B cell (primary cell): ENCODE measurements around the gene PRRC2A. TPM values are rescaled to one million over a fixed set of nuclear protein-coding genes. Genes with fewer than 3 reads are reported as not detected.
"Not testable (repeated sequence)": the region's sequence is repeated elsewhere in the genome, so short reads cannot be mapped to it uniquely, and the experiment has no call there.

ENCODE experiments used
- ATAC-seq: fragments of 200-7000 bp; cut with Tn5 transposase; one replicate; pipeline ENCODE4 v1.10.0; 2021; ENCODE audit warnings: low read depth, mild to moderate bottlenecking, moderate number of reproducible peaks, moderate library complexity
- CTCF ChIA-PET: fragments of 350-600 bp; sonication (Branson Sonifier 250); formaldehyde crosslinking; loops from one replicate; lab custom pipeline; 2021; ENCODE audit warnings: antibody characterized with exemption, inconsistent platforms; lab: Charles Lee
- POLR2A ChIA-PET: fragments of 350-600 bp; sonication (Branson Sonifier 250); formaldehyde crosslinking; loops from one replicate; lab custom pipeline; 2021; ENCODE audit warnings: antibody characterized with exemption; lab: Charles Lee
- DNase-seq: peaks from one replicate; pipeline ENCODE4 v3.0.0; 2013
- H2AFZ ChIP-seq: 2 replicates; pipeline ENCODE4 v1.6.1; 2012; ENCODE audit warnings: mild to moderate bottlenecking, low read depth, low read length; ENCODE audit not compliant: insufficient read depth, poor library complexity, severe bottlenecking
- H3K27ac ChIP-seq, 2 donors: 1 replicate in 1 of 2; 2 replicates in 1 of 2; pipeline ENCODE4 v1.5.1; 2012 to 2013; ENCODE audit warnings: low read length in 2 of 2, mild to moderate bottlenecking in 2 of 2, moderate library complexity in 1 of 2
- H3K27me3 ChIP-seq, 4 experiments: fragments of 200-600 bp in 1 of 4; sonication (generic) in 1 of 4; replicated peaks in 1 of 4; 1 replicate in 2 of 4; 2 replicates in 2 of 4; pipeline versions ENCODE4 v1.6.1 to v1.7.0; 2013 to 2016; ENCODE audit warnings: low read length in 3 of 4, mild to moderate bottlenecking in 2 of 4, mixed read lengths in 1 of 4, moderate library complexity in 1 of 4; ENCODE audit not compliant: insufficient read depth in 4 of 4, control insufficient read depth in 3 of 4; ENCODE audit errors: control extremely low read depth in 1 of 4
- H3K36me3 ChIP-seq, 2 experiments: replicated peaks in 1 of 2; 1 replicate in 1 of 2; 2 replicates in 1 of 2; pipeline versions ENCODE4 v1.6.1 to v1.7.1; 2013; ENCODE audit warnings: low read length in 1 of 2; ENCODE audit not compliant: insufficient read depth in 2 of 2, control insufficient read depth in 1 of 2; ENCODE audit errors: control extremely low read depth in 1 of 2, extremely low read depth in 1 of 2
- H3K4me1 ChIP-seq, 2 donors: fragments of 200-600 bp in 1 of 2; sonication (generic) in 1 of 2; 1 replicate in 1 of 2; 2 replicates in 1 of 2; pipeline versions ENCODE4 v1.5.1 to v1.6.1; 2013 to 2017; ENCODE audit warnings: low read length in 2 of 2; ENCODE audit not compliant: control insufficient read depth in 2 of 2, insufficient read depth in 2 of 2
- H3K4me2 ChIP-seq: replicated peaks from 2 replicates; pipeline ENCODE3; 2012; ENCODE audit warnings: mild to moderate bottlenecking, low read depth, low read length; ENCODE audit not compliant: poor library complexity, severe bottlenecking
- H3K4me3 ChIP-seq, 5 experiments: fragments of 200-600 bp in 1 of 5; sonication (generic) in 1 of 5; 1 replicate in 3 of 5; 2 replicates in 2 of 5; pipeline versions ENCODE4 v1.5.1 to v1.7.0; 2011 to 2016; ENCODE audit warnings: low read length in 4 of 5, mild to moderate bottlenecking in 4 of 5, low read depth in 2 of 5, control low read depth in 1 of 5, moderate library complexity in 1 of 5; ENCODE audit not compliant: insufficient read depth in 1 of 5; ENCODE audit errors: control extremely low read depth in 1 of 5, extremely low read depth in 1 of 5
- H3K79me2 ChIP-seq: fragments of 200-600 bp; sonication (generic); one replicate; pipeline ENCODE4 v1.6.0; 2016; ENCODE audit warnings: low read length; ENCODE audit not compliant: control insufficient read depth, insufficient read depth
- H3K9ac ChIP-seq: fragments of 200-600 bp; sonication (generic); 2 replicates; pipeline ENCODE4 v1.6.1; 2017; ENCODE audit warnings: mild to moderate bottlenecking, low read length, moderate library complexity
- H3K9me3 ChIP-seq, 3 donors: one replicate each; pipeline versions ENCODE4 v1.6.1 to v1.7.1; 2013; ENCODE audit warnings: low read length in 2 of 3; ENCODE audit not compliant: control insufficient read depth in 2 of 3, insufficient read depth in 1 of 3; ENCODE audit errors: control extremely low read depth in 1 of 3
- H4K20me1 ChIP-seq: 2 replicates; pipeline ENCODE4 v1.6.0; 2012; ENCODE audit warnings: mild to moderate bottlenecking, low read length; ENCODE audit not compliant: insufficient read depth, control insufficient read depth, poor library complexity, severe bottlenecking
- H3K27ac Mint-ChIP-seq: one replicate; pipeline ENCODE4 v1.8.0; 2021; ENCODE audit warnings: mixed read lengths
- H3K27me3 Mint-ChIP-seq: one replicate; pipeline ENCODE4 v1.8.0; 2021; ENCODE audit warnings: mixed read lengths
- H3K4me1 Mint-ChIP-seq: one replicate; pipeline ENCODE4 v1.8.0; 2021; ENCODE audit warnings: mixed read lengths
- H3K4me3 Mint-ChIP-seq: one replicate; pipeline ENCODE4 v1.8.0; 2021; ENCODE audit warnings: mixed read lengths
- H3K9me3 Mint-ChIP-seq: one replicate; pipeline ENCODE4 v1.8.0; 2022; ENCODE audit warnings: mixed read lengths; ENCODE audit not compliant: insufficient read depth
- EZH2 ChIP-seq: IDR thresholded peaks from 2 replicates; pipeline ENCODE4 v1.6.1; 2012; ENCODE audit warnings: borderline replicate concordance, low read depth, mild to moderate bottlenecking, moderate library complexity, low read length; ENCODE audit not compliant: insufficient read depth, poor library complexity, severe bottlenecking
- WGBS: methylation state at CpG from one replicate; pipeline ENCODE4 v1.1.5; 2013; ENCODE audit warnings: missing lambda C conversion rate; ENCODE audit not compliant: insufficient coverage; 5-methylcytosine and 5-hydroxymethylcytosine counted together
- intact Hi-C: fragments of 100-400 bp; cut with micrococcal nuclease; formaldehyde crosslinking; loops from one replicate; pipeline ENCODE4 v1.10.0; 2022
- polyA plus RNA-seq: library from polyadenylated mRNA; depleted of rRNA; stranded (reverse); fragments of >200 nt; gene quantifications from 2 replicates; pipeline ENCODE4 v1.2.3, GENCODE V29; 2012
- total RNA-seq, 2 donors: library from RNA; stranded (reverse); fragments of 120-200 nt in 1 of 2; gene quantifications; 1 replicate in 1 of 2; 2 replicates in 1 of 2; pipeline versions ENCODE4 v1.2.3 to v1.2.4, GENCODE V29; 2013 to 2022
- TF ChIP-seq, protein P1 (sequence below): fragments of 200-600 bp; IDR thresholded peaks from one replicate; pipeline ENCODE4 v1.8.0; 2022; ENCODE audit warnings: antibody characterized with exemption, mild to moderate bottlenecking

Gene PRRC2A
- total and polyA plus RNA-seq, 2 donors (not counting 1 experiment from before 2014, with no cell fraction given), result 153 to 265 TPM

DNA sequence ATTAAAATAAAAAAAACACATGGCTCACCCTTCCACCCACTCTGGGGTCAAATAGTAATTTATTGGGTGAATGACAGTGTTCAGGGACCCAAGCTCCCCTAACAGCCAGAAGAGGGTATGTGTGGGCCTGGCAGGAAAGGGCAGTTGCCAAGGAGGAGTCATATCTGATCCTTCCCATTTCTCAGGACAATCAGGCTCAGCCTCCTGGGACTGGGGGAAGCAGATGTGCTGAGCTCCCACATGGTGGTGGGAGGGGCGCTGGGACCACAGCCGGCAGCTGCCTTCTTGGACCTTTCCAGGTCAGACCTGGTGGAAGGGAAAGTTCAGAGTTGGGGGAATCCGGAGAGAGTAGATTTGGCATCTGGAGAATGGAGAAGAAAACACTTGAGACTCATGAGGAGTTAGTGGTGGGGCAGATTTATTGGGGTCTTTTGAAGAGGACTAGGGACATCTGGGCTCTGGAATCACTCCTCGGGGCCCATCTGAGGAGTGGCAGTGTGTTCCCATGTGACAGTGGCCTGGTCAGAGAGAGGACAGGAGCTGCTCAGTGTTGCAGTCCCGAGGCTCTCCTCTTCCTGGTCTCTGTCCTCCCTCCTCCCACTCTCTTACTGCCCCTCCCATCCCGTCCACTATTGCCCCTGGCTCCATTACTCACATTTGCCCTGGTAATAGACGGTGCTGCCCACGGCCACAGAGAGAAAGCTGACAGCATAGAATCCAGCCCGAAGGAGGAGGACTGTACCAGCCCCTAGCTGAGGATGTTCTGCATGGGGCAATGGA is 31.5 kb upstream of the PRRC2A start:
- no peaks in the 10 kb centered on the region for H3K9me3 Mint-ChIP-seq
- POLR2A ChIA-PET, result interaction anchor here (1.3 to 35.3 kb wide), 2 partner anchors 7 to 23 kb away, joined by 5 to 1450 read pairs; partner anchors contain the start of genes ATP6V1G2, LST1, LTA and LTB
- peak overlapping the region; percentile 32 for H3K4me3 Mint-ChIP-seq
- no peak overlapping the region for H3K9ac ChIP-seq
- peaks cover 92 to 96% of the 10 kb centered on the region in 2 donors for H3K4me1 ChIP-seq
- intact Hi-C loops, result no loop called here
- peak overlapping the region; percentile 7 to 87 for H3K27ac ChIP-seq
- H3K4me1 Mint-ChIP-seq, result peaks cover 86% of the 10 kb centered on the region
- peak overlapping the region; percentile 72 for H3K4me2 ChIP-seq
- no peaks in the 10 kb centered on the region for H3K9me3 ChIP-seq
- peak overlapping the region; percentile 88 for H3K27ac Mint-ChIP-seq
- no peak for DNase-seq
- no peak overlapping the region for H2AFZ ChIP-seq
- H3K79me2 ChIP-seq, result peaks cover 66% of the 10 kb centered on the region
- TF ChIP-seq EZH2, result no peak
- TF ChIP-seq, protein P1, sequence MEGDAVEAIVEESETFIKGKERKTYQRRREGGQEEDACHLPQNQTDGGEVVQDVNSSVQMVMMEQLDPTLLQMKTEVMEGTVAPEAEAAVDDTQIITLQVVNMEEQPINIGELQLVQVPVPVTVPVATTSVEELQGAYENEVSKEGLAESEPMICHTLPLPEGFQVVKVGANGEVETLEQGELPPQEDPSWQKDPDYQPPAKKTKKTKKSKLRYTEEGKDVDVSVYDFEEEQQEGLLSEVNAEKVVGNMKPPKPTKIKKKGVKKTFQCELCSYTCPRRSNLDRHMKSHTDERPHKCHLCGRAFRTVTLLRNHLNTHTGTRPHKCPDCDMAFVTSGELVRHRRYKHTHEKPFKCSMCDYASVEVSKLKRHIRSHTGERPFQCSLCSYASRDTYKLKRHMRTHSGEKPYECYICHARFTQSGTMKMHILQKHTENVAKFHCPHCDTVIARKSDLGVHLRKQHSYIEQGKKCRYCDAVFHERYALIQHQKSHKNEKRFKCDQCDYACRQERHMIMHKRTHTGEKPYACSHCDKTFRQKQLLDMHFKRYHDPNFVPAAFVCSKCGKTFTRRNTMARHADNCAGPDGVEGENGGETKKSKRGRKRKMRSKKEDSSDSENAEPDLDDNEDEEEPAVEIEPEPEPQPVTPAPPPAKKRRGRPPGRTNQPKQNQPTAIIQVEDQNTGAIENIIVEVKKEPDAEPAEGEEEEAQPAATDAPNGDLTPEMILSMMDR, result no peak
- no peaks in the 10 kb centered on the region for H3K27me3 ChIP-seq
- H4K20me1 ChIP-seq, result no peaks in the 10 kb centered on the region
- 55% methylated on average over 5 of the region's 9 CpGs for WGBS
- CTCF ChIA-PET, result interaction anchor here (0.6 to 35.3 kb wide), 4 partner anchors 6 to 251 kb away, joined by 3 to 2241 read pairs (median 1108); partner anchors contain the start of genes ATP6V1G2, LST1, LTA and LTB
- ATAC-seq, result no peak
- no peaks in the 10 kb centered on the region for H3K36me3 ChIP-seq
- H3K4me3 ChIP-seq, result no peak overlapping the region
- no peaks in the 10 kb centered on the region for H3K27me3 Mint-ChIP-seq

DNA sequence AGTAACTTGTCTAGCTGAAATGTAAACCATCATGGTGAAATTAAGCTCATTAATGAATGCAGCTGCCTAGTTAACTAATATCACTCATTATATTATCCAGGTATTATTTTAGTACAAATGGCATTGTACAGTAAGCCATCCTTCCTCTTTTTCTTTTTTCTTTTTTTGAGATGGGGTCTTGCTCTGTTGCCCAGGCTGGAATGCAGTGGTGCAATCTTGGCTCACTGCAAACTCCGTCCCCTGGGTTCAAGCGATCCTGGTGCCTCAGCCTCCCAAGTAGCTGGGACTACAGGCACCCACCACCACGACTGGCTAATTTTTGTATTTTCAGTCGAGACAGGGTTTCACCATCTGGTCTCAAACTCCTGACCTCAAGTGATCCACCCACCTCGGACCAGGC is 29.8 kb upstream of the PRRC2A start:
- Mint-ChIP-seq H3K4me1 (peaks cover 78% of the 10 kb centered on the region), H3K27ac (peak overlapping the region; percentile 56), H3K4me3 (peak overlapping the region; percentile 5)
- H3K9ac ChIP-seq, H4K20me1 ChIP-seq, H3K27me3 Mint-ChIP-seq, H3K9me3 Mint-ChIP-seq, intact Hi-C loops, H3K9me3 ChIP-seq, H3K4me3 ChIP-seq, H2AFZ ChIP-seq, ATAC-seq, H3K27me3 ChIP-seq, DNase-seq, H3K36me3 ChIP-seq: not testable (repeated sequence)
- WGBS, result 69% methylated on average over 5 of the region's 5 CpGs
- H3K27ac ChIP-seq, result peak overlapping the region in 1 of 2 donors; percentile 68
- H3K4me2 ChIP-seq, result peak overlapping the region; percentile 15
- peaks cover 77% of the 10 kb centered on the region for H3K79me2 ChIP-seq
- ChIA-PET POLR2A (interaction anchor here (35.3 kb wide), 1 partner anchor 25 kb away, joined by 1450 read pairs; the partner anchor contains the start of genes ATP6V1G2, LST1, LTA and LTB), CTCF (interaction anchor here (18.5 to 35.3 kb wide), 3 partner anchors 5 to 33 kb away, joined by 1108 to 2241 read pairs (median 1108); partner anchors contain the start of genes ATP6V1G2, LST1, LTA and LTB)
- peaks cover 83 to 90% of the 10 kb centered on the region in 2 donors for H3K4me1 ChIP-seq
